Stomach (tissue), 9 donors: ENCODE measurements around the gene LSM7. TPM values are rescaled to one million over a fixed set of nuclear protein-coding genes. Genes with fewer than 3 reads are reported as not detected.

Source experiments
- DNase-seq, 2 donors: peaks; one replicate each; pipeline versions ENCODE4 v3.0.0 to v3.0.0-alpha.2; 2013 to 2019
- H3K27ac ChIP-seq, 5 donors: fragments of 200-600 bp in 4 of 5; sonication (generic) in 4 of 5; one replicate each; pipeline ENCODE4 v1.5.1; 2013 to 2019; ENCODE audit warnings: mild to moderate bottlenecking in 1 of 5, moderate library complexity in 1 of 5
- H3K27me3 ChIP-seq, 3 donors: fragments of 200-600 bp; sonication (generic); one replicate each; pipeline ENCODE4 v1.5.1; 2017 to 2019; ENCODE audit warnings: mixed run types in 1 of 3
- H3K36me3 ChIP-seq, 4 donors: fragments of 200-600 bp; sonication (generic); 1 replicate in 3 of 4; 2 replicates in 1 of 4; pipeline ENCODE4 v1.5.1; 2016 to 2019
- H3K4me1 ChIP-seq, 4 donors: fragments of 200-600 bp; sonication (generic); one replicate each; pipeline ENCODE4 v1.5.1; 2016 to 2019
- H3K4me3 ChIP-seq, 4 donors: fragments of 200-600 bp; sonication (generic) in 3 of 4; one replicate each; pipeline ENCODE4 v1.5.1; 2016 to 2019; ENCODE audit warnings: mild to moderate bottlenecking in 1 of 4
- H3K9me3 ChIP-seq, 4 donors: fragments of 200-600 bp; sonication (generic); one replicate each; pipeline ENCODE4 v1.5.1; 2016 to 2019
- CTCF ChIP-seq, 7 experiments: fragments of 450-650 bp in 4 of 7; fragments of 200-600 bp in 3 of 7; sonication (generic) in 3 of 7; IDR thresholded peaks; one replicate each; pipeline ENCODE4 v1.5.1; 2016 to 2019; ENCODE audit warnings: antibody characterized with exemption in 7 of 7, control low read depth in 2 of 7, mild to moderate bottlenecking in 1 of 7
- EP300 ChIP-seq: sonication (generic); formaldehyde crosslinking; IDR thresholded peaks from one replicate; pipeline ENCODE4 v1.6.1; 2017; ENCODE audit warnings: antibody characterized with exemption
- POLR2A ChIP-seq, 4 donors: fragments of 450-650 bp; IDR thresholded peaks; one replicate each; pipeline ENCODE4 v1.6.1; 2016; ENCODE audit warnings: antibody characterized with exemption in 4 of 4, control low read depth in 2 of 4, mild to moderate bottlenecking in 1 of 4, moderate library complexity in 1 of 4
- POLR2AphosphoS5 ChIP-seq, 3 donors: sonication (generic); formaldehyde crosslinking; IDR thresholded peaks; one replicate each; pipeline ENCODE4 v1.6.1; 2016; ENCODE audit warnings: antibody characterized with exemption in 3 of 3
- WGBS, 5 donors: extraction: QIAGEN DNeasy Blood & Tissue Kit in 3 of 5; methylation state at CpG; one replicate each; pipeline versions ENCODE4 v1.1.5 to v1.1.7; 2013 to 2018; 5-methylcytosine and 5-hydroxymethylcytosine counted together
- intact Hi-C: fragments of 100-400 bp; cut with DNase I; formaldehyde crosslinking; loops from one replicate; pipeline ENCODE4 v1.15.1; 2023; ENCODE audit warnings: low total_unique reads
- polyA plus RNA-seq, 3 donors: library from polyadenylated mRNA; stranded (reverse); fragments of 200-250 nt; gene quantifications; one replicate each; pipeline ENCODE4 v1.2.3, GENCODE V29; 2013
- total RNA-seq, 5 donors: library from RNA; depleted of rRNA; stranded (reverse); fragments of >200 nt; gene quantifications; one replicate each; pipeline versions ENCODE4 v1.1.0 to v1.2.3, GENCODE V29; 2014 to 2016
- donor health status: healthy with polysubstance abuse.
- donor health status: Bipolar disorder and iron deficiency.
- donor health status: healthy.

LSM7 gene
- total and polyA plus RNA-seq, 8 donors: 9.8 to 332 (median 87.5) TPM

- no peak overlapping the region for H3K4me3 ChIP-seq
- intact Hi-C loops: no loop called here
- H3K27ac ChIP-seq: no peak overlapping the region
- TF ChIP-seq POLR2A (IDR thresholded peaks at IDR 0.05) (no peak), POLR2AphosphoS5 (IDR thresholded peaks at IDR 0.05) (no peak), CTCF (IDR thresholded peaks at IDR 0.05) (no peak), EP300 (no peak)
- peaks cover 0 to 17% (median 10%) of the 10 kb centered on the region in 4 donors for H3K4me1 ChIP-seq
- no peak for DNase-seq
- WGBS, 5 donors: 93 to 96% (median 94%) methylated on average over 27 to 31 of the region's 31 CpGs
- no peaks in the 10 kb centered on the region for H3K27me3 ChIP-seq
- H3K9me3 ChIP-seq: no peaks in the 10 kb centered on the region
- peaks cover 13 to 81% (median 78%) of the 10 kb centered on the region in 4 donors for H3K36me3 ChIP-seq
Measured at GRCh38 chr19:2343289-2343982, 15.1 kb upstream of the LSM7 start.

- H3K4me1 ChIP-seq: peaks cover 0 to 17% (median 12%) of the 10 kb centered on the region in 4 donors
- TF ChIP-seq POLR2AphosphoS5 (IDR thresholded peaks at IDR 0.05): no peak
- TF ChIP-seq EP300: no peak
- no peak for TF ChIP-seq POLR2A (IDR thresholded peaks at IDR 0.05)
- TF ChIP-seq CTCF (IDR thresholded peaks at IDR 0.05): no peak
- intact Hi-C loops: no loop called here
- H3K36me3 ChIP-seq: peaks cover 13 to 86% (median 79%) of the 10 kb centered on the region in 4 donors
- no peaks in the 10 kb centered on the region for H3K27me3 ChIP-seq
- 92 to 97% (median 93%) methylated on average over 23 to 29 of the region's 29 CpGs for WGBS, 5 donors
- H3K4me3 ChIP-seq: no peak overlapping the region
- DNase-seq: no peak
- no peak overlapping the region for H3K27ac ChIP-seq
- no peaks in the 10 kb centered on the region for H3K9me3 ChIP-seq
Measured at GRCh38 chr19:2342656-2343288, 14.4 kb upstream of the LSM7 start.

GRCh38 chr19:2341982-2342381, 13.6 kb upstream of the LSM7 start:
- H3K9me3 ChIP-seq: no peaks in the 10 kb centered on the region
- H3K4me1 ChIP-seq: peaks cover 0 to 25% (median 12%) of the 10 kb centered on the region in 4 donors
- peaks cover 13 to 94% (median 87%) of the 10 kb centered on the region in 4 donors for H3K36me3 ChIP-seq
- TF ChIP-seq EP300: no peak
- no peak for TF ChIP-seq CTCF (IDR thresholded peaks at IDR 0.05)
- TF ChIP-seq POLR2AphosphoS5 (IDR thresholded peaks at IDR 0.05): no peak
- no peak for TF ChIP-seq POLR2A (IDR thresholded peaks at IDR 0.05)
- H3K4me3 ChIP-seq: no peak overlapping the region
- H3K27ac ChIP-seq: no peak overlapping the region
- no peaks in the 10 kb centered on the region for H3K27me3 ChIP-seq
- intact Hi-C loops: no loop called here
- WGBS, 5 donors: 71 to 87% (median 86%) methylated on average over 14 to 15 of the region's 15 CpGs
- DNase-seq: no peak

- no peaks in the 10 kb centered on the region for H3K27me3 ChIP-seq
- no peak for TF ChIP-seq POLR2A (IDR thresholded peaks at IDR 0.05)
- TF ChIP-seq EP300: no peak
- no peak for TF ChIP-seq CTCF (IDR thresholded peaks at IDR 0.05)
- no peak for TF ChIP-seq POLR2AphosphoS5 (IDR thresholded peaks at IDR 0.05)
- peaks cover 0 to 32% (median 10%) of the 10 kb centered on the region in 4 donors for H3K4me1 ChIP-seq
- DNase-seq: no peak
- H3K9me3 ChIP-seq: no peaks in the 10 kb centered on the region
- 72 to 89% (median 86%) methylated on average over 21 to 24 of the region's 24 CpGs for WGBS, 5 donors
- no peak overlapping the region for H3K27ac ChIP-seq
- peaks cover 13 to 90% (median 82%) of the 10 kb centered on the region in 4 donors for H3K36me3 ChIP-seq
- no peak overlapping the region for H3K4me3 ChIP-seq
- intact Hi-C loops: no loop called here
Measured at GRCh38 chr19:2341244-2341751, 12.9 kb upstream of the LSM7 start.
